ENCODE data around the gene NOS3.

NOS3 gene

GRCh38 chr7:150962290-150962552 lies 28.6 kb upstream of the NOS3 start:
- no peaks in the 10 kb centered on the region for H3K27me3 ChIP-seq (ENCODE audit: control insufficient read depth, insufficient read depth, low read length)
- H3K9ac ChIP-seq: no peak overlapping the region
- no peak overlapping the region for H3K4me3 ChIP-seq (ENCODE audit: low read depth, low read length)
- no peaks in the 10 kb centered on the region for H3K9me3 ChIP-seq (ENCODE audit: control insufficient read depth, low read length)
- H3K4me1 ChIP-seq: peaks cover 19% of the 10 kb centered on the region
- no peaks in the 10 kb centered on the region for H3K36me3 ChIP-seq (ENCODE audit: control insufficient read depth, insufficient read depth, low read length)
- H3K27ac ChIP-seq: no peak overlapping the region
- H3K4me2 ChIP-seq (ENCODE audit: low read length): no peak overlapping the region
- H3K79me2 ChIP-seq: peaks cover 40% of the 10 kb centered on the region
- no peak for TF ChIP-seq CTCF (IDR thresholded peaks at IDR 0.05)
- H2AFZ ChIP-seq: no peak overlapping the region

GRCh38 chr7:150962553-150963399 lies 28.0 kb upstream of the NOS3 start:
- Histone ChIP-seq H3K4me2 (ENCODE audit: low read length) (no peak overlapping the region), H3K79me2 (peaks cover 40% of the 10 kb centered on the region), H3K4me3 (ENCODE audit: low read depth, low read length) (no peak overlapping the region), H3K36me3 (ENCODE audit: control insufficient read depth, insufficient read depth, low read length) (no peaks in the 10 kb centered on the region), H3K9ac (no peak overlapping the region), H3K4me1 (peaks cover 24% of the 10 kb centered on the region), H3K9me3 (ENCODE audit: control insufficient read depth, low read length) (no peaks in the 10 kb centered on the region), H3K27me3 (ENCODE audit: control insufficient read depth, insufficient read depth, low read length) (no peaks in the 10 kb centered on the region), H3K27ac (no peak overlapping the region), H2AFZ (no peak overlapping the region)
- peak; percentile 92 for TF ChIP-seq CTCF (IDR thresholded peaks at IDR 0.05)

DNA sequence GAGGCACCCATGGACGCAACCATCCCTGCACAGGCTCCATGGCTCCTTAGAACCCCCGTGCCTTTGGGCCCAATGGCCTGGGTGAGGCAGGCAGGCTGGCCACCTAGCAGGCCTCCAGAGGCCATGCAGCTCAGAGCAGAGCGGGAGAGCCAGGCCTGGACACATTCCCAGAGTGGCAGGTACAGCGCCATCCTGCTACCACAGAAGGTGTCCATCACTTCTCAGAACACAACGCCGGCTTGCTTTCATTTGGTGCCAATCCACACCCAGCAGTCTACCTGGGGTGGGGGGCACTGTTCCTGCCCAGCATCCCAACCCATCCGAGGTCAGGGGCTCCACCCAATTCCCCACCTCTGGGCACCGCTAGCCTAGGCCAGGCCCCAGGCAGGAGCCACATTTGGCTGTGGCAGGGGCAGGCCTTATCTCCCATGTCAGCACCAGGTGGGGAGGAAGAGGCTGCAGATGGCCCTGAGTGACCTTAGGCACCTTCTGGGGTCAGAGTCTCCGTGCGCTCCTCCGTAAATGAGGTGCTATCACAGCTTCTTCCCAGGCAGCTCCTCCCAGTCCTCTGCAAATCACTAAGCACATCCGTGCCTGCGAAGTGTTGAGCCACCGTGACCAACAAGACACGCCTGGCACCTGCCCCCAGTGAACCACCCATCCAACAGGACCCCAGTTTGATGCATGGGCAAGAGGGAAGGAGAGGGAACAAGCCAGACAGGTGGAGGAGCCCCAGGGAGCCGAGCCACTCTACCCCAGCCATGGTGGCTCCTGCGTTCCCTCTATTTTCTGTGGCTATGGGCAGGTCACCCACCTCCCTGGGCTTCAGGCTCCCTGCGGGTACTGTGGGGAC lies 26.9 kb upstream of the NOS3 start:
- H3K79me2 ChIP-seq: peaks cover 40% of the 10 kb centered on the region
- no peak overlapping the region for H2AFZ ChIP-seq
- no peak overlapping the region for H3K9ac ChIP-seq
- peaks cover 31% of the 10 kb centered on the region for H3K4me1 ChIP-seq
- no peak overlapping the region for H3K27ac ChIP-seq
- no peak for TF ChIP-seq CTCF (IDR thresholded peaks at IDR 0.05)
- no peak overlapping the region for H3K4me2 ChIP-seq (ENCODE audit: low read length)
- H3K9me3 ChIP-seq (ENCODE audit: control insufficient read depth, low read length): no peaks in the 10 kb centered on the region
- no peaks in the 10 kb centered on the region for H3K27me3 ChIP-seq (ENCODE audit: control insufficient read depth, insufficient read depth, low read length)
- no peak overlapping the region for H3K4me3 ChIP-seq (ENCODE audit: low read depth, low read length)
- H3K36me3 ChIP-seq (ENCODE audit: control insufficient read depth, insufficient read depth, low read length): no peaks in the 10 kb centered on the region

- Histone ChIP-seq H3K36me3 (ENCODE audit: control insufficient read depth, insufficient read depth, low read length) (no peaks in the 10 kb centered on the region), H3K27me3 (ENCODE audit: control insufficient read depth, insufficient read depth, low read length) (no peaks in the 10 kb centered on the region), H2AFZ (no peak overlapping the region), H3K4me3 (ENCODE audit: low read depth, low read length) (no peak overlapping the region), H3K27ac (peak overlapping the region; percentile 12), H3K9me3 (ENCODE audit: control insufficient read depth, low read length) (no peaks in the 10 kb centered on the region), H3K9ac (no peak overlapping the region), H3K4me2 (ENCODE audit: low read length) (no peak overlapping the region), H3K4me1 (peaks cover 35% of the 10 kb centered on the region), H3K79me2 (peaks cover 40% of the 10 kb centered on the region)
- no peak for TF ChIP-seq CTCF (IDR thresholded peaks at IDR 0.05)
These were observed 26.2 kb upstream of the NOS3 start for GRCh38 chr7:150964593-150965111.
